Measurements from ENCODE around the gene FAM229A.

Gene FAM229A

GRCh38 chr1:32346532-32347157 is 15.6 kb downstream of the FAM229A start:
- no peak for DNase-seq

DNA sequence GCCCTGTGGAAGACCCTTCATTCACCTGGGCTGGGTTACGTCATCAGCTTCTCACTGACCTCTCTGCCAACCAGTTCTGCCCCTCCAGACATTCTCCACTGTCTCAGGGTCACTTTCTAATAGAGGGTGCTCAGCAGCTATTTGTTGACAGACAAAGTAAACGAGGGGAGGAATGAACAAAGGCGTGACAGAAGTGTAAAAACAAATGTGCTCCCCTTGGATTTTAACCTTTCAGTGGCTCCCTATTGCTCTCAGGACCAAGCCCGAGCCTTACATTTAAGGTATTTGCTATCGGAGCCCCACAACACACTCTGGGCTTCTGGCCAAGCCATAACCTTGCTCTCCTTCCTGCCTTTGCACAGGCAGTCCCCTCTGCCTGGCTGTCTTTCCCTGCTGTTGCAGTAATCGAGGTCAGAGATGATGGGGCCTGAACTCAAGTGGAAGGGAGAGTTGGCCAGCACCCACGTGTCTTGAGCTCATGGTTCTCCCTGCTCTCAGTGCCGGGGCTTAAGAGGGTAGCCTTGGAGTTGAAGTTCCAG is 16.9 kb downstream of the FAM229A start:
- peak; percentile 37 for DNase-seq

DNA sequence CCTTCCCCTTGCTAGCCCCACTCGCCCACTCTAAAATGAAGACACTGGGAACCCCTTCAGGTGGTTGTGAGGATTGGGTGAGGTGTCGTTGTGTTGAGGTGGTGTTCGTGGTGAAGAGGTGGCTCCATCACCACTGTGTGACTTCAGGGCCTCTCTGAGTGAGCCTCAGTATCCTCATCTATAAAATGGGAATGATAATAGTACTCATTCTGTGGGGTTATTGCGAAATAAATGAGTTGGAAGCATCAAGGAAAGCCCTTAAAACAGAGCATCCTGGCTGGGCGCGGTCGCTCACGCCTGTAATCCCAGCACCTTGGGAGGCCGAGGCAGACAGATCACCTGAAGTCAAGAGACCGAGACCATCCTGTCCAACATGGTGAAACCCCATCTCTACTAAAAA is 19.6 kb downstream of the FAM229A start:
- DNase-seq = no peak

DNA sequence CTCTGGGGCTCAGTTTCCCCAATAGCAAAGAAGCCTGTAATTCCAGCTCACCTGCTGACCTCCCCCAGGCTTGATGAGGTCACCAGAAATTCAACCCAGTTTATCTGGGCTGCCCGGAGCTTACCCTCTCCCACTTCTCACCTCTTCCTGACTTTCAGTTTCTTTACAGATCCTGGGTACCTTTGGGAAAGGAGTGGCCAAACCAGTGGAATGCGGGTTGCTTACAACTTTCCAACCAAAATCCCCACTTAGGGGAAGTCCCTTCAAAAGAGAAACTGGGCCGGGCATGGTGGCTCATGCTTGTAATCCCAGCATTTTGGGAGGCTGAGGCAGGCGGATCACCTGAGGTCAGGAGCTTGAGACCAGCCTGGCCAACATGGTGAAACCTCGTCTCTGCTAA is 20.3 kb downstream of the FAM229A start:
- no peak for DNase-seq

DNA sequence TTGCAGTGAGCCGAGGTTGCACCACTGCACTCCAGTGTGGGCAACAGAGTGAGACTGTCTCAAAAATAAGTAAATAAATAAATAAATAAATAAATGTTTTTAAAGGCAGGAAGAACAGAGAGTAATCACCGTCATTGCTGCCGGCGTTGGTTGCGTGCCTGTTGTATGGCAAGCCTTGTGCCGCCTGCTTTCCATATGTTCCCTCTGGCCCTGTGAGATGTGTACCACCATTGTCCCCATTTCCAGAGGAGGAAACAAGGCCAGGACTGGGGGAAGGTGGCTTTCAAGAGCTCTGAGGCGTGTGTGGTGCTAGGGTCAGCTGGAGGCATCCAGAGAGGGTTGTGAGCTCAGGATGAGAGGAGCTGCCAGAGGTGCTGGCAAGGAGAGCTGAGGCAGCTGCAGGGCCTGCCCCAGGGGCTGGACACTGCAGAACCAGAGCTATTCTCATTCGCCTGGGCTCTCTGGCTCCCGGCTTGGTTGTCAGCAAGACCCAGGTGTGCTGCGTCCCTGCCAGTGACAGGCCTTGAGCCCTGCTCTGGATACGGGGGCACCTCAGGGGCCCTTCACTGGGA is 21.0 kb downstream of the FAM229A start:
- DNase-seq = no peak

- peak; percentile 33 for DNase-seq
These were observed 22.8 kb downstream of the FAM229A start for GRCh38 chr1:32339363-32339978.

DNA sequence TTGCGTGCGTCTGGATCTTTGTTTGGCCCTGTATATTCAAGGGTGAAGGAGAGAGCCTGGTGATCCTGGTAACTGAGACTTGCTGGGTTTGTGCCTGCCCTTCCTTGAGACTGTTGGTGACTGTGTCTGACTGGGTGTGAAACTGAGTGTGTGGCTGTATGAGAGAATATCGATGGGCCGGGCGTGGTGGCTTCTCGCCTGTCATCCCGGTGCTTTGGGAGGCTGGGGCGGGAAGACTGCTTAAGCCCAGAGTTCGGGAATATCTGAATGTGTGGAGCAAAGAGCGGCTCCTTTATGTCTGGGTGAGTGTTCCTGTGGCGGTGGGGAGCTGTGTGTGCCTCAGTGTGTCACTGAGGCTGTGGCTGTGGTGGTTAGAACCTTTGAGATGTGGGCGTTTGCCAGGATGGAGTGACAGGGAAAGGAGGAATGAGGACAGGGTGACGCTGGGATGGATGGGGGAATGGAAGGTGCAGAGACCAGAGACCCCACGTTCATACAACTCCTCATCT is 23.6 kb downstream of the FAM229A start:
- DNase-seq = no peak

- no peak for DNase-seq
These were observed 24.2 kb downstream of the FAM229A start for GRCh38 chr1:32337855-32338636.

DNA sequence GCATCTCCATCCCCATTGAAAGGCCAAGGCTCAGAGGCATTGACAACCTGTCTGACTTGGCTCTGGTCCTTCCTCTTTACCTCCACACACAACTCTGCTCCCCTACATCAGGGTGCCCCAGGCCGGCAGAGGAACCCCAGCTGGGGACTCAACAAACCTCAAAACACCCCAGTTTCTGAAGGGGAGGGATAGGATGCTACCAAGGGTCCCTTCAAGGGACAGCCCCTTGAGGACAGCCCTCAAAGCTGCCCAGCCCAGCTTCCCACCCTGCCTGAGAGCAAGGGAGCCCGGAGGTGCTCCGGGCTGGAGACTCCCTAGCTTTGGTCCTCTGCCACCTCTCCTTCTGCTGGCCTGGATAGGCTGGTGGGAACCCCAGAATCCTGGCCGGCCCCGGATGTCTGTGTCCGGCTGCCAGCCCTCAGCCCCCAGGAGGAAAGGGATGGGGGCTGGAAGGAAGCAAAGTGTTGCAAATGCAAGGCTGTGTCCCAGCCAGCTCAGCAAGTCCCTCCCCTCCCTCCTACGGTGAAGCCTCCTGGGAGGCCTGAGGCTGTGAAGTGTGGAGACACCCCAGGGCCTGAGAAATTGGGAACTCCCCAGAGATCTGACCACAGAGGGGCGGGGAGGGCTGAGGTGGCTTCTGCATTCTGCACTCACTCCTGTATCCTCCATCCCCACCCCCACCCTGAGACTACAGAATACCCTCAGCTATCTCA is 25.2 kb downstream of the FAM229A start:
- no peak for DNase-seq

- no peak for DNase-seq
These were observed 25.7 kb downstream of the FAM229A start for GRCh38 chr1:32336591-32336932.

GRCh38 chr1:32335790-32336590 is 26.3 kb downstream of the FAM229A start, which contains the start of gene MARCKSL1:
TSS of gene MARCKSL1 (minus strand) at chr1:32336233. CDS start at chr1:32336033, 200 bp downstream.
- peak; percentile 79 for DNase-seq

DNA sequence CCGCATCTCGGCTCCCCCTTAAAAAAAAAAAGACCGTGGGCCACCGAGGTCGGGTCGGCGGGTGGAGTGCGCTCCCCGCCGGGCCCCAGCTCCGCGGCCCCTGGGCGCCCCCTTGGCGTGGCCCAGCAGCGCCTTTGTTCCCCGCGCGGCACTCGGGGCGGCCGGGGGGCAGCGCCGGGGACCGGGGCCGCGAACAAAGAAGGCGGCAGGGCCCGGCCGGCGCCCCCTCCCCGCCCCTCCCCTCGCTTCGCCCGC is 26.8 kb downstream of the FAM229A start:
- no peak for DNase-seq

DNA sequence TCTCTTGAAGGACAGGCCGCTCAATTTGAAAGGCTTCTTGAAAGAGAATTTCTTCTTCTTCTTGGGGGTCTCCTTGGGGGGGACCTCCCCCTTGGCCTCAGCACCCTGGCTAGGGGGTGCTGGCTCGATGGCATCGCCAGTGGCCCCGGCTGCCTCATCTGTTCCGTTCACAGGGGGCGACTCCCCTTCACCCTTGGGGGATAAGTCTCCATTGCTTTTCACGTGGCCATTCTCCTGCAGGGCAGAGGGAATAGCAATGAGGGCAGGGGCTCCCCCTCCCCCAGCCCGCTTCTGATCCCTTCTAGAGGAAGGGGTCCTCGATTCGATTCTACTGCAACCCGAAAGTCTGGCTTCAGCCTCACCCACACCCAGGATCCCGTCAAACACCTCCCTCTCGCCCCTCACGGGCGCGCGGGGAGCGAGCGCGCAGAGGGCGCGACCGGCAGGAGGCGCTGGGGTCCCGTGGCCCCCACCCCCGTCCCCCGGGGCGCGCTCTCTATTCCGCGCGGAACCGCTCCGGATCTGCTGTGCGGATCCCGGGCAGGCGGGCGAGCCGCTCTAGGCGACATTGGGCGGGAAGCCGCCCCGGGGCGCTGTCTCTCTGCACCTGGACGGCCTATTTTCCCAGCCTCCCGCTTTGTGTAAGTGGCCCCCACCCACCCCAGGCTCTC is 27.3 kb downstream of the FAM229A start:
- peak; percentile 48 for DNase-seq

DNA sequence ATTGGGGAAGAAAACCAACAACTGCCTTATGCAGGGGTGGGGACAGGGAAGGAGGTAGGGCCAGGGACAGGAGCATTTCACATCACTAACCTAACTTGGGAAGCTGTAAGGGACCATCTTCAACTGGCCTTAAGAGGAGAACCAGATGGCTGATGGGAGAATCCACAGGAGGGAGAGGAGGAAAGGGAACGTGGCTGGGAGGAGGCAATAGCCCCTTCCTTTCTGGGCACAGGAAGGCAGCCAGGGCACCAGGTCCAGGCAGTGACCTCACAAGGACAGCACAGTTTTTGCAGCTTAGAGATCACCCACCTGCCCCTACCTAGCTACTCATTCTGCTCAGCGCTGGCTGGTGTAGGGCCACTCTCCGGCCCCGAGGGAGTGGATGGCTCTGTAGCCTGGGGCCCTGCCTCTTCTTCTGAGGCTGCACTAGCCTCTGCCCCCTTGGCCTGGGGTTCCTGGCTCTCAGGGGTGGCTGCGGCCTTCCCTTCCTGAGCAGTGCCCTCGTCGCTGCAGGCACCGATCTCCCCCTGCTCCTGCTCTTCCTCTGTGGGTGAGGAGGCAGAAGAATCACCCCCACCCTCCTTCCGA is 27.9 kb downstream of the FAM229A start:
- no peak for DNase-seq

DNA sequence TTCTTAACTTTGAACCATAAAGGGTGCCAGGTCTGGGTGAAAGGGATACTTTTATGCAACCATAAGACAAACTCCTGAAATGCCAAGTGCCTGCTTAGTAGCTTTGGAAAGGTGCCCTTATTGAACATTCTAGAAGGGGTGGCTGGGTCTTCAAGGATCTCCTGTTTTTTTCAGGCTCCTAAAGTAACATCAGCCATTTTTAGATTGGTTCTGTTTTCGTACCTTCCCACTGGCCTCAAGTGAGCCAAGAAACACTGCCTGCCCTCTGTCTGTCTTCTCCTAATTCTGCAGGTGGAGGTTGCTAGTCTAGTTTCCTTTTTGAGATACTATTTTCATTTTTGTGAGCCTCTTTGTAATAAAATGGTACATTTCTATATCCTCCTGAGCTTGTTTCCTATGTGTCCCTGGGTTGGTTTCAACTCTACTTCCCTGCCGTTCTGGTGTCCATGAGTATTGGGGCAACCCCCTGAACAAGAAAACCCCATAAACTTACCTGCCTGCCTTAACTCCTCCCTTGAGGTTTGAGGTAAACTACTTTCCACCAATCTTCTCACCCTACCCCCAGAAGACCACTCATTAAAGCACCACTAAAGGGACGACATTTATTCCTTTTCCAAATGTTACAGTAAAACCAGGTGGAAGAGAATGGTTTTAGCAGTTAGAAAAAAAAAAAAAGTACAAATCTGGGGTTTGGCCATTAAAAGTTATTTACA is 28.9 kb downstream of the FAM229A start:
- DNase-seq = no peak

DNA sequence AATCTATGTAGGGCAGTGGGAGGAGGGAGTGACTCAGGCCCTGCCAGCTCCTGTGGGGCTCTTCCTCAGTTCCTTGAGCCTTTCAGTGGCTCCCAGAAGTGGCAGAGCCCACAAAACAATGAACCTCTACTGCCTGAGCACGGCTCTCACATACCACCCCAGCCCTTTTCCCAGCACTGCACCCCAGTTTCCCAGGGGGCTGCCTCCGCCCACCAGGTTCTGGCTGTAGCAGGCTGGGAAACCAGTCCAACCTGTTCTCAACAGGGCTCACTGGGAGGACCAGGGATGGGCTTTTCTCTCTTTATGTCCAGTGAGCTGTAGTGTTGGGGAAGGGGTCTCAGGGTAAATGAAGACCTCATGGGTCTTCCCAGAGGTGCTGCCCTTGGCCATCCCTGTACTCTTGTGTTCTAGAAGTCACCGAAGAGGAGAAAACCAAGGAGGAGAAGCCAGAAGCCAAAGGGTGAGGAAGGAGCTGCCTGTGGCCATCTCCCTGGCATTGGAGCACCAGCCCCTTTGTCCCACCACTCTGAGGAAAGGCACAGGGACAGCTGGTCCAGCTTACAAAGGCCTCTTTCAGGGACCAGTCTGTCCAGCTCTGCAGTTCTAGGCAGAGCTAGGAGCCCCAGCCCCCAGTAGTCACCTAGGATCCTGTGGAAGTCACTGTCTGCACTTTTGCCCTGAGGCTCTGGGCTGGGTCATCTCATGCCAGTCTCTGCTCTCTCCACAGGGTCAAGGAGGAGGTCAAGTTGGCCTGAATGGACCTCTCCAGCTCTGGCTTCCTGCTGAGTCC is 29.8 kb downstream of the FAM229A start:
- no peak for DNase-seq

DNA sequence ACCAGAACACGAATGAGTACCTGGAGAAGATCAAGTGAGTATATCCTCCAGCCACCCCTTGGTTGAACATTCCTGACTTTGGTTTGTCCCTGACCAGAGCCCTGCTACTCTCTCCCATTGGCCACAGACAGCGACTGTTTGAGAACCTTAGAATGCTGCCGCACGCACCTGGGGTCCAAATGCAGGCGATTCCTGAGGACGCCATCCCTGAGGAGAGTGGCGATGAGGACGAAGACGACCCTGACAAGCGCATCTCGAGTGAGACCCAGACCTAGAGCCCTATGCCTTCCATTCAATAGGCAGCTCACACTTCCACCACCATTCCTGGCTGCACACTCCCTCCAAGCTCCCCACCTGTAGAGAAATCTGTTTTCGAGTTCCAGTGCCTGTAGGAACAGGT is 30.7 kb downstream of the FAM229A start:
- DNase-seq = no peak

GRCh38 chr1:32330558-32331151 is 31.6 kb downstream of the FAM229A start:
- no peak for DNase-seq

DNA sequence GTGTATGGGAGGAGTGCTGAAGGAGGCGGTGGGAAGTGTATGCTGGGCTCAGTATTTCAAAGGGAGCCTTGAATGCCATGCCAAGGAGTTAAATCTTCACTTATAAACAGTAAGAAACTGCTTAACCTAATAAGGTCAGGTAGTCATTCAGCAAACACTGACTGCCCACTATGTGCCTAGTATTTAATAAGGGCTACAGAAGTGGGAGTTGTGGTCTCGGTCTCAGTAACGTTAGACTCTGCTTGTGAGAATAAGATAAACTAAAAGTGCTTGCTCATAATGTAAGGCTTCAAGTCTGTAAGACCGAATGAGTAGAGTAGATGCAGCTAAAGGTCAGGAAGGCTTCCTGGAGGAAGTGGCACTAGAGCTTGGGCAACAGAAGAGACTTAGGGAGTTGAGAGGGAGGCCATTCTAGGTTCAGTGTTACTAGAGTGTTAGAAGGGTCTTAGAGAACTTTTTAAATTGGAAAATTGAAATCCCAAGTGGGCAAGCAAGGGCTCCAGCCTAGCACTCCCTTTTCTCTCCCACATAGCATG is 32.3 kb downstream of the FAM229A start:
- DNase-seq = no peak

All from fibroblast of skin of abdomen (primary cell).